Measurements from ENCODE around the gene SAMD4A. TPM values are rescaled to one million over a fixed set of nuclear protein-coding genes. Genes with fewer than 3 reads are reported as not detected.

Gene SAMD4A
- total RNA-seq, 1 experiment from 2014 or later, result 18.3 TPM

- H3K27ac ChIP-seq, result no peak overlapping the region
- H3K27me3 ChIP-seq (ENCODE audit: insufficient read depth, low read depth), result no peaks in the 10 kb centered on the region
- H2AFZ ChIP-seq, result no peak overlapping the region
- no peak overlapping the region for H3K4me2 ChIP-seq
- H3F3A ChIP-seq (ENCODE audit: insufficient read depth, low read depth), result no peaks in the 10 kb centered on the region
- H3K36me3 ChIP-seq (ENCODE audit: low read depth), result no peaks in the 10 kb centered on the region
- no peak for DNase-seq
- 0 out of 2 replicates have a peak, but pooled peaks cover 4% of the 10 kb centered on the region for H3K4me1 ChIP-seq (replicated peaks; ENCODE audit: insufficient read depth)
- H3K4me3 ChIP-seq, result no peak overlapping the region
- no TSS peak for BruUV-seq (replicated peaks)
- no peaks in the 10 kb centered on the region for H4K20me1 ChIP-seq (ENCODE audit: insufficient read depth)
- intact Hi-C loops (cut with micrococcal nuclease; ENCODE audit: unreplicated experiment), result loop anchor here (2.0 to 5.0 kb wide), 3 partner anchors 98 to 437 kb away; partner anchors contain the start of genes CGRRF1 and GCH1
- no peak for TF ChIP-seq EZH2 (IDR thresholded peaks at IDR 0.05; ENCODE audit: low read depth)
- no peak for TF ChIP-seq CTCF (conservative IDR thresholded peaks at IDR 0.05)
- POLR2A ChIA-PET (ENCODE audit: unreplicated experiment), result no interaction called here
- CTCF ChIA-PET, result interaction anchor here (1.7 kb wide), 1 partner anchor 14 kb away, joined by 5 read pairs; no protein-coding TSS in a partner anchor
- H3K79me2 ChIP-seq (ENCODE audit: low read depth), result no peaks in the 10 kb centered on the region
- no peaks in the 10 kb centered on the region for H3K9me3 ChIP-seq (ENCODE audit: insufficient read depth, low read depth)
- H3K9me2 ChIP-seq (ENCODE audit: insufficient read depth), result no peaks in the 10 kb centered on the region
Measured at GRCh38 chr14:54803926-54804537, 237.1 kb downstream of the SAMD4A start.

GRCh38 chr14:54804538-54805041 lies 237.7 kb downstream of the SAMD4A start:
- no peaks in the 10 kb centered on the region for H3K9me2 ChIP-seq (ENCODE audit: insufficient read depth)
- no peak overlapping the region for H3K4me2 ChIP-seq
- no peaks in the 10 kb centered on the region for H3K79me2 ChIP-seq (ENCODE audit: low read depth)
- H3K27ac ChIP-seq, result no peak overlapping the region
- ChIA-PET CTCF (interaction anchor here (0.6 to 1.7 kb wide), 3 partner anchors 13 to 303 kb away, joined by 3 to 14 read pairs (median 5); no protein-coding TSS in a partner anchor), POLR2A (ENCODE audit: unreplicated experiment) (no interaction called here)
- H3K36me3 ChIP-seq (ENCODE audit: low read depth), result no peaks in the 10 kb centered on the region
- intact Hi-C loops (cut with micrococcal nuclease; ENCODE audit: unreplicated experiment), result loop anchor here (1.0 to 5.0 kb wide), 5 partner anchors 31 to 438 kb away; partner anchors contain the start of genes CGRRF1 and GCH1
- no peak for TF ChIP-seq EZH2 (IDR thresholded peaks at IDR 0.05; ENCODE audit: low read depth)
- no peak for TF ChIP-seq CTCF (conservative IDR thresholded peaks at IDR 0.05)
- H3F3A ChIP-seq (ENCODE audit: insufficient read depth, low read depth), result no peaks in the 10 kb centered on the region
- no peak overlapping the region for H2AFZ ChIP-seq
- H3K9me3 ChIP-seq (ENCODE audit: insufficient read depth, low read depth), result no peaks in the 10 kb centered on the region
- H3K4me3 ChIP-seq, result no peak overlapping the region
- no TSS peak for BruUV-seq (replicated peaks)
- H3K27me3 ChIP-seq (ENCODE audit: insufficient read depth, low read depth), result no peaks in the 10 kb centered on the region
- peak in 1 of 2 experiments; percentile 23 for DNase-seq
- no peaks in the 10 kb centered on the region for H4K20me1 ChIP-seq (ENCODE audit: insufficient read depth)
- H3K4me1 ChIP-seq (replicated peaks; ENCODE audit: insufficient read depth), result 0 out of 2 replicates have a peak, but pooled peaks cover 4% of the 10 kb centered on the region

- H3K4me2 ChIP-seq, result no peak overlapping the region
- no peaks in the 10 kb centered on the region for H3K9me2 ChIP-seq (ENCODE audit: insufficient read depth)
- H3K79me2 ChIP-seq (ENCODE audit: low read depth), result no peaks in the 10 kb centered on the region
- TF ChIP-seq EZH2 (IDR thresholded peaks at IDR 0.05; ENCODE audit: low read depth) (no peak), CTCF (conservative IDR thresholded peaks at IDR 0.05) (no peak)
- 0 out of 2 replicates have a peak, but pooled peaks cover 4% of the 10 kb centered on the region for H3K4me1 ChIP-seq (replicated peaks; ENCODE audit: insufficient read depth)
- no peaks in the 10 kb centered on the region for H3K27me3 ChIP-seq (ENCODE audit: insufficient read depth, low read depth)
- H3K4me3 ChIP-seq, result no peak overlapping the region
- H3K9me3 ChIP-seq (ENCODE audit: insufficient read depth, low read depth), result no peaks in the 10 kb centered on the region
- BruUV-seq (replicated peaks), result no TSS peak
- ChIA-PET POLR2A (ENCODE audit: unreplicated experiment) (no interaction called here), CTCF (interaction anchor here (0.6 to 1.7 kb wide), 3 partner anchors 13 to 303 kb away, joined by 3 to 14 read pairs (median 5); no protein-coding TSS in a partner anchor)
- H3K36me3 ChIP-seq (ENCODE audit: low read depth), result no peaks in the 10 kb centered on the region
- H2AFZ ChIP-seq, result no peak overlapping the region
- no peaks in the 10 kb centered on the region for H3F3A ChIP-seq (ENCODE audit: insufficient read depth, low read depth)
- no peak overlapping the region for H3K27ac ChIP-seq
- H4K20me1 ChIP-seq (ENCODE audit: insufficient read depth), result no peaks in the 10 kb centered on the region
- intact Hi-C loops (cut with micrococcal nuclease; ENCODE audit: unreplicated experiment), result loop anchor here (1.0 to 5.0 kb wide), 4 partner anchors 32 to 438 kb away; partner anchors contain the start of gene CGRRF1
- DNase-seq, result no peak
Measured at GRCh38 chr14:54805070-54805444, 238.1 kb downstream of the SAMD4A start.

All from PC-9 (cell line).